Mesothelial cell of epicardium (in vitro differentiated cells): Measurements from ENCODE around the gene ARL6IP4. TPM values are rescaled to one million over a fixed set of nuclear protein-coding genes. Genes with fewer than 3 reads are reported as not detected.

Experiments
- DNase-seq, 2 experiments: peaks; one replicate each; pipeline ENCODE4 v3.0.0; 2021; ENCODE audit warnings: low spot score in 2 of 2; ENCODE audit not compliant: unreplicated experiment in 2 of 2
- H3K27ac Mint-ChIP-seq: 2 replicates; pipeline ENCODE4 v1.8.0; 2021; ENCODE audit warnings: mixed read lengths
- H3K27me3 Mint-ChIP-seq: 2 replicates; pipeline ENCODE4 v1.8.0; 2021; ENCODE audit warnings: low read depth, mixed read lengths
- H3K36me3 Mint-ChIP-seq: 2 replicates; pipeline ENCODE4 v1.8.0; 2021; ENCODE audit warnings: mixed read lengths
- H3K4me1 Mint-ChIP-seq: 2 replicates; pipeline ENCODE4 v1.8.0; 2021; ENCODE audit warnings: mixed read lengths
- H3K4me3 Mint-ChIP-seq: 2 replicates; pipeline ENCODE4 v1.8.0; 2021; ENCODE audit warnings: mild to moderate bottlenecking, moderate library complexity, mixed read lengths
- H3K9me3 Mint-ChIP-seq: 2 replicates; pipeline ENCODE4 v1.8.0; 2021; ENCODE audit warnings: mixed read lengths
- total RNA-seq: library from RNA; stranded (reverse); gene quantifications from 3 replicates; pipeline ENCODE4 v1.2.1, GENCODE V29; 2021
- TF ChIP-seq, protein P1 (sequence below): fragments of 200-600 bp; sonication (generic); IDR thresholded peaks from one replicate; pipeline ENCODE4 v1.5.0; 2021; ENCODE audit warnings: antibody characterized with exemption; ENCODE audit not compliant: unreplicated experiment

Gene ARL6IP4
- total RNA-seq, 1 donor from 2014 or later, result 120 TPM

- no peaks in the 10 kb centered on the region for H3K9me3 Mint-ChIP-seq
- TF ChIP-seq, protein P1, sequence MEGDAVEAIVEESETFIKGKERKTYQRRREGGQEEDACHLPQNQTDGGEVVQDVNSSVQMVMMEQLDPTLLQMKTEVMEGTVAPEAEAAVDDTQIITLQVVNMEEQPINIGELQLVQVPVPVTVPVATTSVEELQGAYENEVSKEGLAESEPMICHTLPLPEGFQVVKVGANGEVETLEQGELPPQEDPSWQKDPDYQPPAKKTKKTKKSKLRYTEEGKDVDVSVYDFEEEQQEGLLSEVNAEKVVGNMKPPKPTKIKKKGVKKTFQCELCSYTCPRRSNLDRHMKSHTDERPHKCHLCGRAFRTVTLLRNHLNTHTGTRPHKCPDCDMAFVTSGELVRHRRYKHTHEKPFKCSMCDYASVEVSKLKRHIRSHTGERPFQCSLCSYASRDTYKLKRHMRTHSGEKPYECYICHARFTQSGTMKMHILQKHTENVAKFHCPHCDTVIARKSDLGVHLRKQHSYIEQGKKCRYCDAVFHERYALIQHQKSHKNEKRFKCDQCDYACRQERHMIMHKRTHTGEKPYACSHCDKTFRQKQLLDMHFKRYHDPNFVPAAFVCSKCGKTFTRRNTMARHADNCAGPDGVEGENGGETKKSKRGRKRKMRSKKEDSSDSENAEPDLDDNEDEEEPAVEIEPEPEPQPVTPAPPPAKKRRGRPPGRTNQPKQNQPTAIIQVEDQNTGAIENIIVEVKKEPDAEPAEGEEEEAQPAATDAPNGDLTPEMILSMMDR, result no peak
Observed at GRCh38 chr12:122985338-122986257, 5.1 kb downstream of the ARL6IP4 start.

GRCh38 chr12:122986258-122986871 is 5.9 kb downstream of the ARL6IP4 start:
- H3K4me1 Mint-ChIP-seq, result peaks cover 35% of the 10 kb centered on the region
- no peaks in the 10 kb centered on the region for H3K36me3 Mint-ChIP-seq
- H3K4me3 Mint-ChIP-seq, result no peak overlapping the region
- H3K9me3 Mint-ChIP-seq, result no peaks in the 10 kb centered on the region
- H3K27me3 Mint-ChIP-seq, result no peaks in the 10 kb centered on the region
- H3K27ac Mint-ChIP-seq, result no peak overlapping the region
- TF ChIP-seq, protein P1, result no peak
- no peak for DNase-seq

More at GRCh38 chr12:122985338-122986257, 5.1 kb downstream of the ARL6IP4 start:
- Mint-ChIP-seq H3K4me3 (no peak overlapping the region), H3K36me3 (no peaks in the 10 kb centered on the region), H3K27me3 (no peaks in the 10 kb centered on the region), H3K4me1 (peaks cover 38% of the 10 kb centered on the region), H3K27ac (peak overlapping the region; percentile 73)
- no peak for DNase-seq

GRCh38 chr12:122987086-122987951 is 6.8 kb downstream of the ARL6IP4 start:
- Mint-ChIP-seq H3K27me3 (no peaks in the 10 kb centered on the region), H3K27ac (no peak overlapping the region), H3K4me3 (no peak overlapping the region), H3K9me3 (no peaks in the 10 kb centered on the region), H3K4me1 (peaks cover 26% of the 10 kb centered on the region), H3K36me3 (no peaks in the 10 kb centered on the region)
- TF ChIP-seq, protein P1, result no peak
- no peak for DNase-seq

DNA sequence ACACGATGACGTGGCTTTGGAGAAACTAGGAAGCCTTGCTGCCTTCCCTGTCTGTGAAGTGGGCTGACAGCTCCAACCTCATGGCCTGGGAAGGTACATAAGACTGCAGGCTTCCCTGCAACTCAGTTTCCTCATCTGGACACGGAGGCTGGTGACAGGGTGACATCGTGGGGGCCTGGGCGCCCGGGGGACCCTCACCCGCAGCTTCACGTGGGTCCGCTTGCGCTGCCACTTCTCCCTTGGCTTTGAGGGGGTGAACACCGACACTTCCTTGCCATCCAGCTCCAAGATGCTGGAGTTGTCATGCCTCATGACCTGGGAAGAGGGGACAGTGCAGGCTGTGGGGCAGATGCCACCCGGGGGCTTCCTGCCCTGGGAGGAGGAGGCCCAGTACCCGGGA is 7.6 kb downstream of the ARL6IP4 start:
- TF ChIP-seq, protein P1, result no peak
- Mint-ChIP-seq H3K36me3 (no peaks in the 10 kb centered on the region), H3K27ac (no peak overlapping the region), H3K4me3 (no peak overlapping the region), H3K9me3 (no peaks in the 10 kb centered on the region), H3K27me3 (no peaks in the 10 kb centered on the region), H3K4me1 (peaks cover 23% of the 10 kb centered on the region)
- no peak for DNase-seq

DNA sequence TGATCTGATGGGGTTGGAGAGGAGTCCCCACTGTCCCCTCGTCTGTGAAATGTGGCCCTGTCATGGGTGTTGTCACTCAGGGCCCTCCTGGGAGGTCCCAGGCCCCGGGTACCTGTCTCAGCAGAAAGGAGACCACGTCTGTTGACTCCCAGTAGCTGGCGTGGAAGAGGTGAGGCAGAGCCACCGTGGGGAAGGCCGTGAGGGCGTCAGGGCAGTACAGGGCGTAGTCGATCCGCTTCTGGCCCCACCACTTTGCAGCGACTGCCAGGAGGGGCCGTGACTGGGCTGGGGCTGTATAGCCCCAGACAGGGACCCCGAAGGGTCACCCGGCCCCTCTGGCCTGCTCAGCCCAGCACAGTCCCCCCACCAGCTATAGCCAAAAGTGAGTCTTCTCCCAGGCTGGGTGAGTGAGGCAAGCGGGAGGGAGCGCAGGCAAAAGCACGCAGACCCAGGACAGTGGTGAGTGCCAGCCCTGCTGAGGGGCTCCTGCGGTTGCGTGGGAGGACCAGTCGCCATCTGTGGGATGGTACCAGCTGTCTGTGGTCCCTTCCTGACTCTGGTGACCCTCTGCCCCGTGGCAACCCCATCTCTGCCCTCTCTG is 8.2 kb downstream of the ARL6IP4 start:
- Mint-ChIP-seq H3K4me3 (no peak overlapping the region), H3K27ac (no peak overlapping the region)

More for the DNA sequence above, 8.2 kb downstream of the ARL6IP4 start:
- no peaks in the 10 kb centered on the region for H3K36me3 Mint-ChIP-seq
- TF ChIP-seq, protein P1, result no peak
- no peaks in the 10 kb centered on the region for H3K27me3 Mint-ChIP-seq
- H3K9me3 Mint-ChIP-seq, result no peaks in the 10 kb centered on the region
- peaks cover 17% of the 10 kb centered on the region for H3K4me1 Mint-ChIP-seq
- no peak for DNase-seq
